ENCODE measurements around the gene AUTS2. TPM values are rescaled to one million over a fixed set of nuclear protein-coding genes. Genes with fewer than 3 reads are reported as not detected.

Gene AUTS2
- total and polyA plus RNA-seq, 2 of the 8 experiments (the other 6 are each of a cell fraction or from before 2014, with no cell fraction given): 25.9 to 101 TPM

- no peak overlapping the region for H2AK5ac ChIP-seq (ENCODE audit: low read depth, low read length)
- no peak overlapping the region for H3K27ac ChIP-seq (ENCODE audit: low read depth, low read length)
- no peak overlapping the region for H2BK12ac ChIP-seq (ENCODE audit: low read depth, low read length)
- POLR2A ChIA-PET (ENCODE audit: partially characterized antibody): no interaction called here
- peaks cover 0 to 9% (median 5%) of the 10 kb centered on the region in 4 experiments; a peak in 4 of 7 replicates for H3K4me1 ChIP-seq (replicated peaks in 1 of 4; ENCODE audit: control insufficient read depth in 3 of 4, insufficient read depth in 4 of 4, low read length in 3 of 4)
- no peak overlapping the region for H3K4me2 ChIP-seq (ENCODE audit: insufficient read depth in 1 of 2, low read depth in 2 of 2, low read length in 2 of 2)
- H2BK20ac ChIP-seq (ENCODE audit: low read length): no peak overlapping the region
- no peak overlapping the region for H3K23ac ChIP-seq (ENCODE audit: insufficient read length)
- no peak overlapping the region for H3K18ac ChIP-seq (ENCODE audit: extremely low read depth, low read length)
- no peaks in the 10 kb centered on the region for H3K79me2 ChIP-seq (ENCODE audit: control insufficient read depth in 1 of 2, insufficient read depth in 2 of 2, low read length in 2 of 2)
- DNase-seq (ENCODE audit: low read depth in 1 of 2, low spot score in 2 of 2) (no peak), FAIRE-seq (no peak)
- H3K27me3 ChIP-seq (replicated peaks in 1 of 4; ENCODE audit: control insufficient read depth in 3 of 4, extremely low read depth in 1 of 4, insufficient read depth in 3 of 4, low read length in 3 of 4): no peaks in the 10 kb centered on the region
- no peak overlapping the region for H3K4ac ChIP-seq (replicated peaks; ENCODE audit: insufficient read length, low read depth, low read length)
- H3K23me2 ChIP-seq (ENCODE audit: low read depth, low read length): no peaks in the 10 kb centered on the region
- WGBS, 2 experiments (ENCODE audit: extremely low coverage in 1 of 2, insufficient coverage in 1 of 2, insufficient read length in 1 of 2, insufficient replicate concordance in 2 of 2, low coverage in 1 of 2, low lambda C conversion rate in 2 of 2, missing lambda C conversion rate in 1 of 2): 84% methylated on average over 6 of the region's 6 CpGs; no CpG with 5 or more reads in 1 of the 2 experiments
- H3K9me3 ChIP-seq (ENCODE audit: insufficient read depth in 2 of 2, low read depth in 1 of 2, low read length in 1 of 2): no peaks in the 10 kb centered on the region
- no peaks in the 10 kb centered on the region for H4K20me1 ChIP-seq (replicated peaks in 1 of 2; ENCODE audit: control insufficient read depth in 1 of 2, insufficient read depth in 2 of 2, low read length in 2 of 2)
- CTCF ChIA-PET (ENCODE audit: partially characterized antibody): interaction anchor here (0.7 to 2.1 kb wide), 5 partner anchors 9 to 263 kb away, joined by 3 to 7 read pairs (median 3); no protein-coding TSS in a partner anchor
- no peak overlapping the region for H2AFZ ChIP-seq (ENCODE audit: low read length)
- no peak overlapping the region for H3K56ac ChIP-seq (replicated peaks; ENCODE audit: insufficient read length, low read depth, low read length)
- no peak overlapping the region for H3K4me3 ChIP-seq (ENCODE audit: extremely low read depth in 1 of 4, insufficient read depth in 2 of 4, low read depth in 3 of 4, low read length in 4 of 4)
- H4K8ac ChIP-seq (ENCODE audit: extremely low read depth, insufficient read depth, low read length): no peak overlapping the region
- no peak overlapping the region for H2BK120ac ChIP-seq (replicated peaks; ENCODE audit: low read depth, low read length)
- H3K9ac ChIP-seq (replicated peaks in 1 of 4; ENCODE audit: extremely low read depth in 1 of 4, low read depth in 3 of 4, low read length in 3 of 4): no peak overlapping the region
- no peak overlapping the region for H4K5ac ChIP-seq (ENCODE audit: insufficient read length, low read depth, low read length)
- H2BK15ac ChIP-seq (ENCODE audit: low read length): no peak overlapping the region
- H4K91ac ChIP-seq (replicated peaks; ENCODE audit: insufficient read length, low read length): no peak overlapping the region
- H2BK5ac ChIP-seq (ENCODE audit: low read depth, low read length): no peak overlapping the region
- H3K36me3 ChIP-seq (ENCODE audit: control insufficient read depth in 2 of 4, insufficient read depth in 4 of 4, low read length in 3 of 4): no peaks in the 10 kb centered on the region
- TF ChIP-seq YY1 (IDR thresholded peaks at IDR 0.05; ENCODE audit: low read depth, low read length): no peak
- no peak for TF ChIP-seq TEAD4 (IDR thresholded peaks at IDR 0.05; ENCODE audit: low read depth, low read length)
- TF ChIP-seq CTBP2 (IDR thresholded peaks at IDR 0.05; ENCODE audit: borderline replicate concordance, insufficient read depth, insufficient read length, low read length): no peak
- TF ChIP-seq CHD2 (IDR thresholded peaks at IDR 0.05; ENCODE audit: low read length): no peak
- no peak for TF ChIP-seq RXRA (IDR thresholded peaks at IDR 0.05; ENCODE audit: insufficient read depth, low read depth, low read length)
- no peak for TF ChIP-seq ZNF274 (IDR thresholded peaks at IDR 0.05; ENCODE audit: borderline replicate concordance, extremely low read depth, low read length)
- no peak for TF ChIP-seq JUN (IDR thresholded peaks at IDR 0.05; ENCODE audit: low read depth, low read length)
- TF ChIP-seq RAD21 (IDR thresholded peaks at IDR 0.05 in 1 of 2, conservative IDR thresholded peaks at IDR 0.05 in 1 of 2; ENCODE audit: low read depth in 2 of 2, low read length in 2 of 2): peak in 1 of 2 experiments; percentile 10; a peak in 1 of 4 replicates
- TF ChIP-seq PHF8 (conservative IDR thresholded peaks at IDR 0.05; ENCODE audit: low read depth, low read length): no peak
- H3K79me1 ChIP-seq (ENCODE audit: low read depth, low read length): no peaks in the 10 kb centered on the region
- no peak overlapping the region for H3K14ac ChIP-seq (ENCODE audit: insufficient read length)
Measured at GRCh38 chr7:70035955-70036354, 437.7 kb downstream of the AUTS2 start.
